ENCODE measurements around the gene TUT7. TPM values are rescaled to one million over a fixed set of nuclear protein-coding genes. Genes with fewer than 3 reads are reported as not detected.

Gene TUT7
- total RNA-seq, 2 donors from 2014 or later = 17.7 to 31.5 TPM

DNA sequence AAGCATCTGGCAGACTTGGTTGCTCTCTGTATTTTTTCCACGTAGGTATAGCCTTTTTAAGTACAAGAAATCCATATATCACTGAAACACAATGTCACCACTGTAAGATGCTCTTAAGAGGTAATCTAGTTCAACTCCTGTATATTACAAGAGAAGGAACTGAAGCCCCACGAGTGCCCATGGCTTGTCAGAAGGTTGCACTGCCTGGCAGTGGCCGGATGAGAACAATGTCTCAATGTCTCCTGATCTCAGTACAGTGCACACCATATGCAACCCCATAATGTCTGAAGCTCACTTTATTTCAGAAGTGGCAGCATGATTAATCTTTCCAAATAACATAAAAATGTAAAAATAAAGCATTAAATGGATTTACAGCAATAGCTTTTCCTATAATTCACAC, 27.7 kb downstream of the TUT7 start:
- DNase-seq (ENCODE audit: low spot score) (no peak), ATAC-seq (ENCODE audit: insufficient number of reproducible peaks, low FRiP score, low read depth) (no peak)
- no peaks in the 10 kb centered on the region for H3K9me3 ChIP-seq
- TF ChIP-seq CTCF (IDR thresholded peaks at IDR 0.05) = no peak
- no peak overlapping the region for H3K4me3 ChIP-seq
- no peak overlapping the region for H3K27ac ChIP-seq
- peaks cover 47% of the 10 kb centered on the region for H3K36me3 ChIP-seq
- no peaks in the 10 kb centered on the region for H3K4me1 ChIP-seq (ENCODE audit: control insufficient read depth in 1 of 2, low read depth in 2 of 2)
- H3K27me3 ChIP-seq (replicated peaks; ENCODE audit: insufficient read depth) = no peaks in the 10 kb centered on the region

DNA sequence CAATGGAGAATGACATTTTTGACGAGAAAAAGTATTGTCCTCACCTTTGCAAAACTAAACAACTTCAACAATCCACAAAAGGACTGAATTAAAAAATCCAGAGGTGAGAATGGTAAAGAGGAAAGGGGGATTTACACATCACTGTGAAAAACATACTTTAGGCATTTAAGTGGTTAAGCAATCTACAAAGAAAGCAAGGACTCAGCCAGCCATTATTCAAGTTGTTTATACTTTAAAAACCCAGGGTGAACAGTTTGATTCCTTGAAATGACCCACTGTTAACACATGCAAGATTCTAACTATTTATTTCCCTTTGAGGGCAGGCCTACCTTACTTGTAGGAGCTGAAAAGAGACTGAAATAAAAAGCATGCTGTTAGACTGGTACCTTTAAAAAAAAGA, 29.3 kb downstream of the TUT7 start:
- Histone ChIP-seq H3K9me3 (no peaks in the 10 kb centered on the region), H3K4me3 (no peak overlapping the region), H3K36me3 (peaks cover 56% of the 10 kb centered on the region), H3K27ac (no peak overlapping the region), H3K4me1 (ENCODE audit: control insufficient read depth in 1 of 2, low read depth in 2 of 2) (no peaks in the 10 kb centered on the region), H3K27me3 (replicated peaks; ENCODE audit: insufficient read depth) (no peaks in the 10 kb centered on the region)
- no peak for ATAC-seq (ENCODE audit: insufficient number of reproducible peaks, low FRiP score, low read depth)
- DNase-seq (ENCODE audit: low spot score) = no peak
- no peak for TF ChIP-seq CTCF (IDR thresholded peaks at IDR 0.05)

- DNase-seq (ENCODE audit: low spot score) (no peak), ATAC-seq (ENCODE audit: insufficient number of reproducible peaks, low FRiP score, low read depth) (no peak)
- Histone ChIP-seq H3K4me1 (ENCODE audit: control insufficient read depth in 1 of 2, low read depth in 2 of 2) (no peaks in the 10 kb centered on the region), H3K9me3 (no peaks in the 10 kb centered on the region), H3K27ac (no peak overlapping the region), H3K36me3 (peaks cover 56% of the 10 kb centered on the region), H3K27me3 (replicated peaks; ENCODE audit: insufficient read depth) (no peaks in the 10 kb centered on the region), H3K4me3 (no peak overlapping the region)
- TF ChIP-seq CTCF (IDR thresholded peaks at IDR 0.05) = no peak
Measured at GRCh38 chr9:86324308-86324707, 29.9 kb downstream of the TUT7 start.

DNA sequence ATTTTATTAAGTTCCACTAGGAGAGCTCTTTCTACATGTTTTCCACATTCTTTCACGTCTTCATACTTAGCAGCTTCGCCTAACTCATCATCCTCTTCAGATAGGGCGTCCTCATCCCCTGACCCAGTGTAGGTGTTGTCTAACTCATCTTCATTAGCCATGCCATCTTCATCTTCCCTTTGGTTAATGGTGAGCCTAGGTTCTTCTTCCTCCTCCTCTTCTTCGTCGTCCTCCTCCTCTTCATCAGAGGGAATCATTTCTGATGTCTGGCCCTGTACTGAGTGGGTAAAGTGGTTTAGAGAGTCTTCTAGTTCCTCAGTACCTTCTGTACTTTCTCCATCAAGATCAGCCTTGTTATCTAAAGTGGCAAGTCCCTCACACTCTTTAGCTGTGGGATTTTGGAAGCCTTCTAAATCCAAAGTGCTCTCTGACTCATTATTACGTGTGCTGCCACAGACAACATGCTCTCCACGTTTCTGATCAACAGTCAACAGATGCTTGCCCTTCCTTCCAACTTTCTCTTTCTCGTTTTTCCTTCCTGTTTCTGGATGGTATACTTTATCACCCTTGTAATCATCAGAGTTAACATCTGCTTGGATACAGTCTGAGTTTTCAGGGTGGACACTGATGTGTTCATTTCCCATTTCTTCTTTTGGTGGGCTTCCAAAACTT, 31.1 kb downstream of the TUT7 start:
- no peak for TF ChIP-seq CTCF (IDR thresholded peaks at IDR 0.05)
- Histone ChIP-seq H3K27ac (no peak overlapping the region), H3K36me3 (peaks cover 58% of the 10 kb centered on the region), H3K27me3 (replicated peaks; ENCODE audit: insufficient read depth) (no peaks in the 10 kb centered on the region), H3K4me3 (no peak overlapping the region), H3K4me1 (ENCODE audit: control insufficient read depth in 1 of 2, low read depth in 2 of 2) (no peaks in the 10 kb centered on the region), H3K9me3 (no peaks in the 10 kb centered on the region)
- no peak for DNase-seq (ENCODE audit: low spot score)
- ATAC-seq (ENCODE audit: insufficient number of reproducible peaks, low FRiP score, low read depth) = no peak

- no peak overlapping the region for H3K27ac ChIP-seq
- H3K4me3 ChIP-seq = no peak overlapping the region
- H3K36me3 ChIP-seq = peaks cover 47% of the 10 kb centered on the region
- no peak for ATAC-seq (ENCODE audit: insufficient number of reproducible peaks, low FRiP score, low read depth)
- no peaks in the 10 kb centered on the region for H3K9me3 ChIP-seq
- H3K27me3 ChIP-seq (replicated peaks; ENCODE audit: insufficient read depth) = no peaks in the 10 kb centered on the region
- no peak for DNase-seq (ENCODE audit: low spot score)
- TF ChIP-seq CTCF (IDR thresholded peaks at IDR 0.05) = no peak
- H3K4me1 ChIP-seq (ENCODE audit: control insufficient read depth in 1 of 2, low read depth in 2 of 2) = no peaks in the 10 kb centered on the region
Measured at GRCh38 chr9:86321373-86321772, 32.8 kb downstream of the TUT7 start.
